MM.1S (cell line): Measurements from ENCODE around the gene USP9X.

ENCODE experiments used
- CTCF ChIP-seq: fragments of 300-600 bp; sonication (generic); IDR thresholded peaks from 2 replicates; pipeline ENCODE4 v1.5.1; 2016; ENCODE audit warnings: antibody characterized with exemption, low read length, mixed read lengths
- EZH2 ChIP-seq: fragments of 300-600 bp; sonication (generic); optimal IDR thresholded peaks from 2 replicates; pipeline ENCODE3; 2017; ENCODE audit warnings: low read depth, mild to moderate bottlenecking, antibody characterized with exemption, low read length, mixed read lengths
- EZH2phosphoT487 ChIP-seq: fragments of 300-600 bp; sonication (generic); IDR thresholded peaks from 2 replicates; pipeline ENCODE4 v1.6.1; 2018; ENCODE audit warnings: antibody characterized with exemption, low read length

DNA sequence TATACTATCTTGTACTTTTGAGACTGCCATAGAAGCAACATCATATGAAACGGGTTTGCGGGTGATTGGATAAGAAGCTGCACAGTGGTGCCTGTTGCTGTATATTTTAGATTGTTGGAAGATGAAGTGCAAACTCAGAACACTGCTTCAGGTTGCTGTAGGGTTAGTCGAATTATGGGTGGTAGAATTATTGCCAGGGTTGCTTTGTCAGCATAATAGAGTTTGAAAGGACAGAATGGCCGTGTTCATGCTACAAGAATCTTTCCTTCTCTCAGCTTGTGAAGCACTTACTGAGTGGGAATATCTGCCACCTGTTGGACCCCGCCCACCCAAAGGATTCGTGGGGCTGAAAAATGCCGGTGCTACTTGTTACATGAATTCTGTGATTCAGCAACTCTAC, 115.5 kb downstream of the USP9X start:
- no peak for TF ChIP-seq CTCF
- no peak for TF ChIP-seq EZH2
- TF ChIP-seq EZH2phosphoT487 = no peak
